GM21367 (cell line): Measurements from ENCODE around the gene PLEKHG3.
"Not testable (repeated sequence)": the region's sequence is repeated elsewhere in the genome, so short reads cannot be mapped to it uniquely, and the experiment has no call there.

Source experiments
- ATAC-seq: cut with Tn5 transposase; IDR thresholded peaks from one replicate; pipeline ENCODE4 v1.9.1; 2021; ENCODE audit not compliant: unreplicated experiment

The PLEKHG3 gene

GRCh38 chr14:64704143-64704742 is at the start of gene PLEKHG3:
TSS of gene PLEKHG3 (plus strand) at chr14:64704424. CDS start at chr14:64727632, 23,208 bp downstream.
- no peak for ATAC-seq

GRCh38 chr14:64654901-64655300 is 49.3 kb upstream of the PLEKHG3 start:
- ATAC-seq: no peak

- no peak for ATAC-seq
Observed at GRCh38 chr14:64656986-64657385, 47.2 kb upstream of the PLEKHG3 start.

- ATAC-seq: no peak
Observed at GRCh38 chr14:64658201-64658600, 46.0 kb upstream of the PLEKHG3 start.

GRCh38 chr14:64658700-64659264 is 45.4 kb upstream of the PLEKHG3 start:
- ATAC-seq: not testable (repeated sequence)

DNA sequence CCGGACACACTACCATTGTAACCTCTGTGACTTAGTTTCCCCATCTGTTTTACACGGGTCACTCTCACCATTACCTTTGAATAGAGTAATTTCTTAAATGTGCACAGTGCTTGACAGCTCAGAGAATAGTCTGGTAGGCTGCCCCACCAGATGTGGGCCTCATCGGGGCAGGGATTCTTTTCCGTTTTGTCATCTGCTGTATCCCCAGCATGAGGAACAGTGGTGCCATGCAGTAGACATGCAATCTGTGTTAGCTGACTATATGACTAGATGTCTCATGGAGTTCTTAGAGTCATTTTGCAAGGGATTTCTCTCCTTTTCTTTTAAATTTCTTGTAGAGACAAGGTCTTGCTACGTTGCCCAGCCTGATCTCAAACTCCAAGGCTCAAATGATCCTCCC is 44.9 kb upstream of the PLEKHG3 start:
- no peak for ATAC-seq

- ATAC-seq: no peak
Observed at GRCh38 chr14:64663174-64663573, 41.0 kb upstream of the PLEKHG3 start.

DNA sequence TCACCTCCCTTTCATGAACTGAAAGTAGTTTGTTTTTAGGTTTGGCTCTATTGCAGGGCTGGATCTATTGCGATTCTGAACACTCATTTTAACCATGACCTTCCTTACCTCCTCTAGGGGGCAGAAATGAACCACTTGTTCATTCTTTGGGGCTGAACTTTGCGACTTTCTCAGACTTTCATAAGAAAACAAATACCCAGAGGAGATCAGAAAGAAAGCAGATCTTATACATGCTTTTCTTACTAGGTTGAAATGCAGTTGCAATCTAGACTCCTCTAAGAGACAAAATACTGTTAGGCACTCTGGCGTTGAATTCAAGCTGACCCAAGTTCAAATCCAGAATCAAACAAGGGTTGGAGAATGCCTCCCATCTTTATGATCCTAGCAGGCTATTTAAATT is 32.6 kb upstream of the PLEKHG3 start:
- no peak for ATAC-seq

- no peak for ATAC-seq
Observed at GRCh38 chr14:64673316-64673715, 30.9 kb upstream of the PLEKHG3 start.

DNA sequence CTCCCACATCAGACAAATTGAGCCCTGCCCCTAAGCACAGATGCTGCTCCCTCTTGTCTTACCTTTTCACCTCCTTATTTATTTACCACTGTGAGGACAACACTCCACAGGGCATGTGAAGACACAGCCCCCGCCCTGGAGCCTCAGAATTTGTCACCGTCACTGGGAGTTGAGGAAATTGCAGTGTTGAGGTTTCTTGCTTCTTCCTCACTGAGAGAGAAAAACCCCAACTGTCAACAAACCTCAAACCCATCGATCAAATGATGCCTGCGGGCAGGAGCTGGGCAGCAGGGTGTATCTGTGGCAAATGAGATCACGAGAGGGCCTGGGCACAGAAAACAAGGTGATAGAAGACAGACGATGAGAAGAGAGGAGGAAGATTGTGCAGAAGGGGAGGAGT is 30.5 kb upstream of the PLEKHG3 start:
- ATAC-seq: no peak

DNA sequence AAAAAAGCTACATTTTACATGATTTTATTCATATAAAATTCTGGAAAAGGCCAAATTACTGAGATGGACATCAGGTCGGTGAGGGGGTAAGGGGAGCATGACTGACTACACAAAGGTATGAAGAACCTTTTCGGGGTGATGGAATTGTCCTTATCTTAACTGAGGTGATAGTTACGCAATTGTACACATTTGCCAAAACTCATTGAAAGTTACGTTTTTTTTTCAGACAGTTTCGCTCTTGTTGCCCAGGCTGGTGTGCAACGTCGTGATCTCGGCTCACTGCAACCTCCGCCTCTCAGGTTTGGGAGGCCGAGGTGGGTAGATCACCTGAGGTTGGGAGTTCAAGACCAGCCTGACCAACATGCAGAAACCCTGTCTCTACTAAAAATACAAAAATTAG is 29.4 kb upstream of the PLEKHG3 start:
- ATAC-seq: no peak

- ATAC-seq: no peak
Observed at GRCh38 chr14:64675312-64675711, 28.9 kb upstream of the PLEKHG3 start.

GRCh38 chr14:64676410-64677008 is 27.7 kb upstream of the PLEKHG3 start:
- ATAC-seq: no peak

DNA sequence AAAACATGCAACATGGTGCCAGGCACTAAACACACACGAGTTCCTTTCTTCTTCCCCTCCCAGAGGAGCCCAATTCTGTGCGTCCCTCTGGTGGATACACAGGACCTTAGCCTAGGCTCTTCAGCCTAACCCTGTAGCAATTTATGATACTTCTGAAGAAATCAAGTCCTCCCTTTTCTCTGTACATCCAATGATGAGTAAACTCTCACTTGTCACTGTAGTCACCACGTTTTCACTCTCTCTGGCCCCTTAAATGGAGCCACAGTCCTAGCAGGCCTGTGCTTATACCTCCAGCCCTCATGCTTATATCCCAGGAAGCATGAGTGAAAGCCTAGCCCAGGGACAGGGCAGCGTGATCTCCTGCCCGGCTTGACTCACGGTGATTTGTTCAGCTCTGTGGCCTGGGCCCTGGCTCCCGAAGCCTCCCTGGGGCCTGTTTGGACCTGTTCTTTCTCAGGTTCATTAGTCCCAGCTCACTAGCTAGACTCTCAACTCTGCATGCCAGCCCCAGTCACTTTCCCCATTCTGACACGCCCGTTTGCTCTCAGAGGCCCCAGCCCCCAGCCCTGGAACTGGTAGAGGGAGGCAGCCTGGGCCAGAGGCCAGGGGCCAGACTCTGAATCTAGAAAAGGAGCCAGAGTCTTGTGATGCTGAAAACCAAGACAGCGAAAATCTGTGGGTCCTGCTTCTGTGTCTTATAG is 24.1 kb upstream of the PLEKHG3 start:
- no peak for ATAC-seq

GRCh38 chr14:64680714-64681065 is 23.5 kb upstream of the PLEKHG3 start:
- no peak for ATAC-seq

- ATAC-seq: no peak
Observed at GRCh38 chr14:64681796-64682710, 22.2 kb upstream of the PLEKHG3 start.

- ATAC-seq: no peak
Observed at GRCh38 chr14:64682843-64683242, 21.4 kb upstream of the PLEKHG3 start.

GRCh38 chr14:64683264-64683663 is 21.0 kb upstream of the PLEKHG3 start:
- ATAC-seq: no peak

- ATAC-seq: no peak
Observed at GRCh38 chr14:64684091-64684490, 20.1 kb upstream of the PLEKHG3 start.

DNA sequence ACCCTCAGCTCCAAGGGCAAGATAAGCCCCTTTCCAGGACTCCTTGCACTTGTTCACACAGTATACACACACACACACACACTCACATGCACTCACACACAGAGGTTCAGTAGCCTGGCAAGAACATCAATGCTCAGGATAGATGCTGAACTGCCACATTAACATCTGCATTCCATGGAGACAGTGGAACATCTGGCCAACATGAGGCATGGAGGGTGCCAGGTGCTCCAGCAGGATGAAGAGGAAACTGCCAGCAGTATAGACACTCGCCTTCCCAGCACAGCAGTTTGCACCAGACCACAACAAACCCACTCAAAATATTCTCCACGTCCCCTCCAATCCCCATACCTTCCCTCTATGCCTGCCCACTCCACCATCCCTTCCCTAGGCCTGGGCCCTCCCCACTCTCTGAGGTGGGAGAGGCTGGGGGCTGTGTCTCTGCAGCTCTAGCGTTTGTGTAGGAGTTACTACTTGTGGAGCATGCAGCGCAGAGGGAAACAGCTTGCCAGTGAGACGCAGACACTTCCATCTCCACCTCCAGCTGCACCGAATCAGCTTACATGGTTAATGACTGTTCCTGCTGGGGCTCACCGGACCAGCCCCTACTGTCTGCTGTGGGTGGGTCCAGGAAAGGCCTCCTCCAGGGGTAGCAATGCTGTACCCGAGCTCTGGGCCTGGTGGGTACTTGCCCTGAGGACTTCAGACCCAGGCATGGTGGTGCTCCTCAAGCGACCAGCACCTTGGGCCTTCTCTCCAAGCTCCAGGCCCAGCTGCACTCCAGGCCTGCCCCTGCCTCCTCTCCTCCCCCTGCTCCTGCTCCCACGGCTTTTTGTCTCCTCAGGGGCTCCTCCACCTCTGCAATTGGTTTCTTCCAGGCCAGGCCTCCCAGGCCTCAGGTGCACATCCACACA is 18.6 kb upstream of the PLEKHG3 start:
- ATAC-seq: no peak
